Loucy (cell line): ENCODE measurements around the gene ZNF808.
A peak's percentile ranks its signal among the peaks of the same experiment; 100 is the strongest.

Experiments used
- H2AFZ ChIP-seq: fragments of 200-600 bp; sonication (generic); 2 replicates; pipeline ENCODE4 v1.6.0; 2016; ENCODE audit warnings: antibody characterized with exemption, mild to moderate bottlenecking, low read length, moderate library complexity
- H3F3A ChIP-seq: fragments of 200-600 bp; 2 replicates; pipeline ENCODE4 v1.6.0; 2016; ENCODE audit warnings: antibody characterized with exemption, low read depth, mild to moderate bottlenecking
- H3K27me3 ChIP-seq: fragments of 200-600 bp; sonication (generic); 2 replicates; pipeline ENCODE4 v1.6.1; 2014; ENCODE audit warnings: low read length, mild to moderate bottlenecking; ENCODE audit not compliant: insufficient read depth, poor library complexity, severe bottlenecking
- H3K36me3 ChIP-seq: fragments of 200-600 bp; sonication (generic); 2 replicates; pipeline ENCODE4 v1.6.1; 2016; ENCODE audit warnings: low read length; ENCODE audit not compliant: insufficient read depth
- H3K4me1 ChIP-seq: fragments of 200-600 bp; sonication (generic); 2 replicates; pipeline ENCODE4 v1.5.1; 2014; ENCODE audit warnings: low read length, mild to moderate bottlenecking; ENCODE audit not compliant: insufficient read depth, poor library complexity, severe bottlenecking
- H3K4me2 ChIP-seq: fragments of 200-600 bp; sonication (generic); 2 replicates; pipeline ENCODE4 v1.6.0; 2014; ENCODE audit warnings: antibody characterized with exemption, low read length, low read depth, mild to moderate bottlenecking; ENCODE audit not compliant: poor library complexity, severe bottlenecking
- H3K4me3 ChIP-seq: fragments of 200-600 bp; sonication (generic); 2 replicates; pipeline ENCODE4 v1.5.1; 2014; ENCODE audit warnings: low read length, mild to moderate bottlenecking, mixed read lengths; ENCODE audit not compliant: poor library complexity, severe bottlenecking
- H3K79me2 ChIP-seq: fragments of 200-600 bp; sonication (generic); 2 replicates; pipeline ENCODE4 v1.6.1; 2014; ENCODE audit warnings: low read length; ENCODE audit not compliant: insufficient read depth
- H3K9ac ChIP-seq: fragments of 200-600 bp; sonication (generic); 2 replicates; pipeline ENCODE4 v1.6.0; 2014; ENCODE audit warnings: mild to moderate bottlenecking, low read depth, low read length, moderate library complexity; ENCODE audit not compliant: poor library complexity, severe bottlenecking
- H3K9me2 ChIP-seq: fragments of 200-600 bp; sonication (generic); replicated peaks from 2 replicates; pipeline ENCODE4 v1.6.1; 2016; ENCODE audit warnings: low read depth, low read length, mixed read lengths
- H3K9me3 ChIP-seq: fragments of 200-600 bp; sonication (generic); 2 replicates; pipeline ENCODE4 v1.6.1; 2014; ENCODE audit warnings: mild to moderate bottlenecking, antibody characterized with exemption, low read length, low read depth; ENCODE audit not compliant: insufficient read depth
- H4K20me1 ChIP-seq: fragments of 200-600 bp; sonication (generic); 2 replicates; pipeline ENCODE4 v1.6.0; 2014; ENCODE audit warnings: antibody characterized with exemption, low read length, mild to moderate bottlenecking; ENCODE audit not compliant: insufficient read depth, poor library complexity, severe bottlenecking
- EZH2phosphoT487 ChIP-seq: fragments of 200-600 bp; IDR thresholded peaks from 2 replicates; pipeline ENCODE4 v1.6.1; 2018; ENCODE audit warnings: antibody characterized with exemption, mild to moderate bottlenecking, moderate library complexity, borderline replicate concordance
- TF ChIP-seq, protein P1 (sequence below): fragments of 200-600 bp; sonication (generic); conservative IDR thresholded peaks from 2 replicates; pipeline ENCODE4 v1.5.1; 2014; ENCODE audit warnings: mild to moderate bottlenecking, antibody characterized with exemption, low read length

Gene ZNF808

DNA sequence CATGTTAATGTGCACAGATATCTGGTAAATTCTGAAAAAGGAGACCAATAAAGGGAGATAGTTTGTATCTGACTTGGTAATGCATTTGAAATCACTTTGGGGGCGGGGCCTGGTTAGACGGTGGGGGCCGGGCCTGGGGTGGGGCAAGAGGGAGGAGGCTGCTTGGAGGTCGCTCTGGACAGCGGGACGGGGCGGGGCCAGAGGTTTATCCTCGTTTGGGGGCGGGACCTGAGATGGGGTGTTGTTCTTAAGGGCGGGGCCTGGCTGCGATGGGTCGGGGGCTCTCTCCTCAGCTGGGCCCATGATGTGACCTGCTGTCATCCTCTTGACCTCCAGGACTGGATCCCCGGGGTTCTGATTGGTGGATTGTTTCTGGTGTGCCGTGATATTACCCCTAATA is 4.9 kb upstream of the ZNF808 start:
- H3K36me3 ChIP-seq: no peaks in the 10 kb centered on the region
- H3K9ac ChIP-seq: no peak overlapping the region
- TF ChIP-seq, protein P1, sequence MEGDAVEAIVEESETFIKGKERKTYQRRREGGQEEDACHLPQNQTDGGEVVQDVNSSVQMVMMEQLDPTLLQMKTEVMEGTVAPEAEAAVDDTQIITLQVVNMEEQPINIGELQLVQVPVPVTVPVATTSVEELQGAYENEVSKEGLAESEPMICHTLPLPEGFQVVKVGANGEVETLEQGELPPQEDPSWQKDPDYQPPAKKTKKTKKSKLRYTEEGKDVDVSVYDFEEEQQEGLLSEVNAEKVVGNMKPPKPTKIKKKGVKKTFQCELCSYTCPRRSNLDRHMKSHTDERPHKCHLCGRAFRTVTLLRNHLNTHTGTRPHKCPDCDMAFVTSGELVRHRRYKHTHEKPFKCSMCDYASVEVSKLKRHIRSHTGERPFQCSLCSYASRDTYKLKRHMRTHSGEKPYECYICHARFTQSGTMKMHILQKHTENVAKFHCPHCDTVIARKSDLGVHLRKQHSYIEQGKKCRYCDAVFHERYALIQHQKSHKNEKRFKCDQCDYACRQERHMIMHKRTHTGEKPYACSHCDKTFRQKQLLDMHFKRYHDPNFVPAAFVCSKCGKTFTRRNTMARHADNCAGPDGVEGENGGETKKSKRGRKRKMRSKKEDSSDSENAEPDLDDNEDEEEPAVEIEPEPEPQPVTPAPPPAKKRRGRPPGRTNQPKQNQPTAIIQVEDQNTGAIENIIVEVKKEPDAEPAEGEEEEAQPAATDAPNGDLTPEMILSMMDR: no peak
- TF ChIP-seq EZH2phosphoT487: no peak
- H3K27me3 ChIP-seq: no peaks in the 10 kb centered on the region
- H3K4me1 ChIP-seq: peaks cover 4% of the 10 kb centered on the region
- H3K4me3 ChIP-seq: no peak overlapping the region
- H3K9me2 ChIP-seq: no peaks in the 10 kb centered on the region
- no peaks in the 10 kb centered on the region for H3K9me3 ChIP-seq
- no peaks in the 10 kb centered on the region for H4K20me1 ChIP-seq
- H2AFZ ChIP-seq: no peak overlapping the region
- H3K79me2 ChIP-seq: peaks cover under 1% of the 10 kb centered on the region; the same call in 1 of the 2 replicates
- no peak overlapping the region for H3K4me2 ChIP-seq
- no peaks in the 10 kb centered on the region for H3F3A ChIP-seq

- no peak overlapping the region for H2AFZ ChIP-seq
- H3K27me3 ChIP-seq: no peaks in the 10 kb centered on the region
- no peaks in the 10 kb centered on the region for H3F3A ChIP-seq
- H3K36me3 ChIP-seq: no peaks in the 10 kb centered on the region
- H3K9me3 ChIP-seq: no peaks in the 10 kb centered on the region
- H3K79me2 ChIP-seq: peaks cover 16% of the 10 kb centered on the region
- H3K9me2 ChIP-seq: no peaks in the 10 kb centered on the region
- no peak overlapping the region for H3K9ac ChIP-seq
- no peak for TF ChIP-seq EZH2phosphoT487
- TF ChIP-seq, protein P1: no peak
- no peak overlapping the region for H3K4me2 ChIP-seq
- peaks cover 16% of the 10 kb centered on the region for H3K4me1 ChIP-seq
- H3K4me3 ChIP-seq: no peak overlapping the region
- peaks cover 5% of the 10 kb centered on the region for H4K20me1 ChIP-seq
These were observed 3.4 kb upstream of the ZNF808 start for GRCh38 chr19:52524086-52524485.

- peak overlapping the region; percentile 100 for H3K4me2 ChIP-seq
- no peaks in the 10 kb centered on the region for H3K27me3 ChIP-seq
- no peaks in the 10 kb centered on the region for H3F3A ChIP-seq
- peak overlapping the region; percentile 84 for H2AFZ ChIP-seq
- H3K9me2 ChIP-seq: no peaks in the 10 kb centered on the region
- peak overlapping the region; percentile 87 for H3K9ac ChIP-seq
- H3K79me2 ChIP-seq: peaks cover 22% of the 10 kb centered on the region
- peak overlapping the region; percentile 90 for H3K4me3 ChIP-seq
- peaks cover 16% of the 10 kb centered on the region for H3K4me1 ChIP-seq
- no peak for TF ChIP-seq EZH2phosphoT487
- TF ChIP-seq, protein P1: no peak
- H3K9me3 ChIP-seq: no peaks in the 10 kb centered on the region
- H3K36me3 ChIP-seq: no peaks in the 10 kb centered on the region
- peaks cover 5% of the 10 kb centered on the region for H4K20me1 ChIP-seq
These were observed 486 bp downstream of the ZNF808 start for GRCh38 chr19:52527956-52528351.
